HEK293 (cell line): ENCODE results near the gene RDX.

Source experiments
- CTCF ChIP-seq: fragments of 450-650 bp; formaldehyde crosslinking; IDR thresholded peaks from 2 replicates; pipeline ENCODE4 v1.5.1; 2016; ENCODE audit warnings: missing biosample characterization, missing genetic modification characterization
- YY1 ChIP-seq: fragments of 450-650 bp; formaldehyde crosslinking; IDR thresholded peaks from 2 replicates; pipeline ENCODE4 v1.5.1; 2018; ENCODE audit warnings: missing biosample characterization, missing genetic modification characterization
- ZNF138 ChIP-seq: fragments of 450-650 bp; formaldehyde crosslinking; IDR thresholded peaks from 2 replicates; pipeline ENCODE4 v1.5.1; 2016; ENCODE audit warnings: missing biosample characterization, missing genetic modification characterization, borderline replicate concordance
- ZNF274 ChIP-seq, 2 experiments: fragments of 200-500 bp in 1 of 2; fragments of 450-650 bp in 1 of 2; sonication (Bioruptor generic) in 1 of 2; formaldehyde crosslinking in 1 of 2; IDR thresholded peaks; 2 replicates each; pipeline versions ENCODE4 v1.5.1 to v1.6.1; 2014 to 2016; ENCODE audit warnings: borderline replicate concordance in 1 of 2, inconsistent platforms in 1 of 2, low read length in 1 of 2, missing biosample characterization in 1 of 2, missing genetic modification characterization in 1 of 2
- ZNF311 ChIP-seq: fragments of 450-650 bp; formaldehyde crosslinking; IDR thresholded peaks from 2 replicates; pipeline ENCODE4 v1.5.1; 2017; ENCODE audit warnings: missing biosample characterization, missing genetic modification characterization, borderline replicate concordance
- ZXDB ChIP-seq: fragments of 450-650 bp; formaldehyde crosslinking; IDR thresholded peaks from 2 replicates; pipeline ENCODE4 v1.5.1; 2016; ENCODE audit warnings: missing biosample characterization, missing genetic modification characterization
- TF ChIP-seq, protein P1 (sequence below): fragments of 450-650 bp; formaldehyde crosslinking; IDR thresholded peaks from 2 replicates; pipeline ENCODE4 v1.5.1; 2016; ENCODE audit warnings: missing biosample characterization, missing genetic modification characterization
- TF ChIP-seq, protein P2 (sequence below): fragments of 450-650 bp; formaldehyde crosslinking; IDR thresholded peaks from 2 replicates; pipeline ENCODE4 v1.5.1; 2016; ENCODE audit warnings: missing biosample characterization, missing genetic modification characterization, low read depth
- TF ChIP-seq, protein P3 (sequence below): fragments of 450-650 bp; formaldehyde crosslinking; IDR thresholded peaks from 2 replicates; pipeline ENCODE4 v1.5.1; 2016; ENCODE audit warnings: missing biosample characterization, missing genetic modification characterization
- TF ChIP-seq, protein P4 (sequence below): fragments of 450-650 bp; IDR thresholded peaks from 2 replicates; pipeline ENCODE4 v1.5.1; 2018; ENCODE audit warnings: missing biosample characterization, mild to moderate bottlenecking, missing genetic modification characterization

GRCh38 chr11:110293389-110293788, 3.0 kb downstream of the RDX start:
- no peak for TF ChIP-seq YY1
- no peak for TF ChIP-seq CTCF (tag by site-specific recombination)
- no peak for TF ChIP-seq ZNF311 (tag by site-specific recombination)
- TF ChIP-seq, protein P1, sequence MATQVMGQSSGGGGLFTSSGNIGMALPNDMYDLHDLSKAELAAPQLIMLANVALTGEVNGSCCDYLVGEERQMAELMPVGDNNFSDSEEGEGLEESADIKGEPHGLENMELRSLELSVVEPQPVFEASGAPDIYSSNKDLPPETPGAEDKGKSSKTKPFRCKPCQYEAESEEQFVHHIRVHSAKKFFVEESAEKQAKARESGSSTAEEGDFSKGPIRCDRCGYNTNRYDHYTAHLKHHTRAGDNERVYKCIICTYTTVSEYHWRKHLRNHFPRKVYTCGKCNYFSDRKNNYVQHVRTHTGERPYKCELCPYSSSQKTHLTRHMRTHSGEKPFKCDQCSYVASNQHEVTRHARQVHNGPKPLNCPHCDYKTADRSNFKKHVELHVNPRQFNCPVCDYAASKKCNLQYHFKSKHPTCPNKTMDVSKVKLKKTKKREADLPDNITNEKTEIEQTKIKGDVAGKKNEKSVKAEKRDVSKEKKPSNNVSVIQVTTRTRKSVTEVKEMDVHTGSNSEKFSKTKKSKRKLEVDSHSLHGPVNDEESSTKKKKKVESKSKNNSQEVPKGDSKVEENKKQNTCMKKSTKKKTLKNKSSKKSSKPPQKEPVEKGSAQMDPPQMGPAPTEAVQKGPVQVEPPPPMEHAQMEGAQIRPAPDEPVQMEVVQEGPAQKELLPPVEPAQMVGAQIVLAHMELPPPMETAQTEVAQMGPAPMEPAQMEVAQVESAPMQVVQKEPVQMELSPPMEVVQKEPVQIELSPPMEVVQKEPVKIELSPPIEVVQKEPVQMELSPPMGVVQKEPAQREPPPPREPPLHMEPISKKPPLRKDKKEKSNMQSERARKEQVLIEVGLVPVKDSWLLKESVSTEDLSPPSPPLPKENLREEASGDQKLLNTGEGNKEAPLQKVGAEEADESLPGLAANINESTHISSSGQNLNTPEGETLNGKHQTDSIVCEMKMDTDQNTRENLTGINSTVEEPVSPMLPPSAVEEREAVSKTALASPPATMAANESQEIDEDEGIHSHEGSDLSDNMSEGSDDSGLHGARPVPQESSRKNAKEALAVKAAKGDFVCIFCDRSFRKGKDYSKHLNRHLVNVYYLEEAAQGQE (tag by site-specific recombination): no peak
- TF ChIP-seq, protein P2, sequence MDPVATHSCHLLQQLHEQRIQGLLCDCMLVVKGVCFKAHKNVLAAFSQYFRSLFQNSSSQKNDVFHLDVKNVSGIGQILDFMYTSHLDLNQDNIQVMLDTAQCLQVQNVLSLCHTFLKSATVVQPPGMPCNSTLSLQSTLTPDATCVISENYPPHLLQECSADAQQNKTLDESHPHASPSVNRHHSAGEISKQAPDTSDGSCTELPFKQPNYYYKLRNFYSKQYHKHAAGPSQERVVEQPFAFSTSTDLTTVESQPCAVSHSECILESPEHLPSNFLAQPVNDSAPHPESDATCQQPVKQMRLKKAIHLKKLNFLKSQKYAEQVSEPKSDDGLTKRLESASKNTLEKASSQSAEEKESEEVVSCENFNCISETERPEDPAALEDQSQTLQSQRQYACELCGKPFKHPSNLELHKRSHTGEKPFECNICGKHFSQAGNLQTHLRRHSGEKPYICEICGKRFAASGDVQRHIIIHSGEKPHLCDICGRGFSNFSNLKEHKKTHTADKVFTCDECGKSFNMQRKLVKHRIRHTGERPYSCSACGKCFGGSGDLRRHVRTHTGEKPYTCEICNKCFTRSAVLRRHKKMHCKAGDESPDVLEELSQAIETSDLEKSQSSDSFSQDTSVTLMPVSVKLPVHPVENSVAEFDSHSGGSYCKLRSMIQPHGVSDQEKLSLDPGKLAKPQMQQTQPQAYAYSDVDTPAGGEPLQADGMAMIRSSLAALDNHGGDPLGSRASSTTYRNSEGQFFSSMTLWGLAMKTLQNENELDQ: no peak
- no peak for TF ChIP-seq ZNF274 (IDR thresholded peaks at IDR 0.05; ENCODE audit: low read length)
- no peak for TF ChIP-seq ZNF274 (tag by site-specific recombination; IDR thresholded peaks at IDR 0.05; ENCODE audit: borderline replicate concordance)
- TF ChIP-seq, protein P3, sequence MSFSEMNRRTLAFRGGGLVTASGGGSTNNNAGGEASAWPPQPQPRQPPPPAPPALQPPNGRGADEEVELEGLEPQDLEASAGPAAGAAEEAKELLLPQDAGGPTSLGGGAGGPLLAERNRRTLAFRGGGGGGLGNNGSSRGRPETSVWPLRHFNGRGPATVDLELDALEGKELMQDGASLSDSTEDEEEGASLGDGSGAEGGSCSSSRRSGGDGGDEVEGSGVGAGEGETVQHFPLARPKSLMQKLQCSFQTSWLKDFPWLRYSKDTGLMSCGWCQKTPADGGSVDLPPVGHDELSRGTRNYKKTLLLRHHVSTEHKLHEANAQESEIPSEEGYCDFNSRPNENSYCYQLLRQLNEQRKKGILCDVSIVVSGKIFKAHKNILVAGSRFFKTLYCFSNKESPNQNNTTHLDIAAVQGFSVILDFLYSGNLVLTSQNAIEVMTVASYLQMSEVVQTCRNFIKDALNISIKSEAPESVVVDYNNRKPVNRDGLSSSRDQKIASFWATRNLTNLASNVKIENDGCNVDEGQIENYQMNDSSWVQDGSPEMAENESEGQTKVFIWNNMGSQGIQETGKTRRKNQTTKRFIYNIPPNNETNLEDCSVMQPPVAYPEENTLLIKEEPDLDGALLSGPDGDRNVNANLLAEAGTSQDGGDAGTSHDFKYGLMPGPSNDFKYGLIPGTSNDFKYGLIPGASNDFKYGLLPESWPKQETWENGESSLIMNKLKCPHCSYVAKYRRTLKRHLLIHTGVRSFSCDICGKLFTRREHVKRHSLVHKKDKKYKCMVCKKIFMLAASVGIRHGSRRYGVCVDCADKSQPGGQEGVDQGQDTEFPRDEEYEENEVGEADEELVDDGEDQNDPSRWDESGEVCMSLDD: no peak
- no peak for TF ChIP-seq ZNF138
- TF ChIP-seq, protein P4, sequence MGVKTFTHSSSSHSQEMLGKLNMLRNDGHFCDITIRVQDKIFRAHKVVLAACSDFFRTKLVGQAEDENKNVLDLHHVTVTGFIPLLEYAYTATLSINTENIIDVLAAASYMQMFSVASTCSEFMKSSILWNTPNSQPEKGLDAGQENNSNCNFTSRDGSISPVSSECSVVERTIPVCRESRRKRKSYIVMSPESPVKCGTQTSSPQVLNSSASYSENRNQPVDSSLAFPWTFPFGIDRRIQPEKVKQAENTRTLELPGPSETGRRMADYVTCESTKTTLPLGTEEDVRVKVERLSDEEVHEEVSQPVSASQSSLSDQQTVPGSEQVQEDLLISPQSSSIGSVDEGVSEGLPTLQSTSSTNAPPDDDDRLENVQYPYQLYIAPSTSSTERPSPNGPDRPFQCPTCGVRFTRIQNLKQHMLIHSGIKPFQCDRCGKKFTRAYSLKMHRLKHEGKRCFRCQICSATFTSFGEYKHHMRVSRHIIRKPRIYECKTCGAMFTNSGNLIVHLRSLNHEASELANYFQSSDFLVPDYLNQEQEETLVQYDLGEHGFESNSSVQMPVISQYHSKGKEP (tag by site-specific recombination): no peak
- TF ChIP-seq ZXDB: no peak
